GM19438 (cell line): ENCODE data around the gene PDZD11.
A peak's percentile ranks its signal among the peaks of the same experiment; 100 is the strongest.
"Not testable (repeated sequence)": the region's sequence is repeated elsewhere in the genome, so short reads cannot be mapped to it uniquely, and the experiment has no call there.

Experiments used
- ATAC-seq: cut with Tn5 transposase; IDR thresholded peaks from one replicate; pipeline ENCODE4 v1.9.1; 2021; ENCODE audit warnings: low read depth; ENCODE audit not compliant: unreplicated experiment

The PDZD11 gene, protein sequence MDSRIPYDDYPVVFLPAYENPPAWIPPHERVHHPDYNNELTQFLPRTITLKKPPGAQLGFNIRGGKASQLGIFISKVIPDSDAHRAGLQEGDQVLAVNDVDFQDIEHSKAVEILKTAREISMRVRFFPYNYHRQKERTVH

DNA sequence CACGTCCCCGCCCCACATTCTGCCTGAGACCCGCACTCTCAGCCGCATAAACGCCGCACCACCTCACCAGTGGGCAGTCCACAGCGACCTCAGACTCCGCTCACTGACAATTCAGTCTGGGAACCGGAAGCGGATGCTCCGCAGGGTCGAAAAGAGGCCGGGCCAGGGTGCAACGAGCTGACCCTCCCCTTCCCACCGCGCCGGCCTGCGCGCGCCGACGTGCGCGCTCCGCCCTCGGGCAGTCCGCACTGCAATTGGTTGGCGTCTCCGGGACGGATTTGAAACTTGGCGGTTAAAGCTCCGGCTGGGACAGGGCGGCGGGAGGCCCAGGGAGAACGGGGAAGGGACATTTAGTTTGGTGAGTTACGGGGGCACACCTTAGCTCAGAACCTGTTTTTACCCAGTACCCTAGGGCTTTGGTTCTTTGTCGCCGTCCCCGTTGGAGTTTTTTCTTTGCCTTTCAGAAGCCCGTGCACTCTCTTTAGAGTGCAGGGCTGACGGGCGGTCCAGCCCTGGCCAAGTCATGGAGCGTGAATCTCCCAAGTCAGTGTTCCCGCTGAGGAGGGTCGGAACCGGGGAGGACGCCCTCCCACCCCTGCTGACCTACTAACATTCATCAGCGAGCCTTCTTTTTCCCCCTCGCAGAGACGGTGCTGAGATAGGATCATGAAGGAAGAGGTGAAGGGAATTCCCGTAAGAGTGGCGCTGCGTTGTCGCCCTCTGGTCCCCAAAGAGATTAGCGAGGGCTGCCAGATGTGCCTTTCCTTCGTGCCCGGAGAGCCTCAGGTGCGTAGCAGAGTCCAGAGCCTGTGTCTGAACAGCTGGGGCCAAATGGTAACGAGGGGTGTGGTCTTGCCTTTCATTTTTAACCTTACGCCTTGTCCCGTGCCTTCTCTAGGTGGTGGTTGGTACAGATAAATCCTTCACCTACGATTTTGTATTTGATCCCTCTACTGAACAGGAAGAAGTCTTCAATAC, at the start of gene PDZD11, which contains the start of gene KIF4A:
Gene PDZD11, minus strand, starts transcription at position 135 of the 978 bp plus-strand sequence. CDS start 586 bp downstream, outside the sequence.
Gene KIF4A, plus strand, starts transcription at position 312 of the 978 bp plus-strand sequence. Its CDS starts 355 bp downstream, at position 667.
- ATAC-seq, result peak; percentile 95

DNA sequence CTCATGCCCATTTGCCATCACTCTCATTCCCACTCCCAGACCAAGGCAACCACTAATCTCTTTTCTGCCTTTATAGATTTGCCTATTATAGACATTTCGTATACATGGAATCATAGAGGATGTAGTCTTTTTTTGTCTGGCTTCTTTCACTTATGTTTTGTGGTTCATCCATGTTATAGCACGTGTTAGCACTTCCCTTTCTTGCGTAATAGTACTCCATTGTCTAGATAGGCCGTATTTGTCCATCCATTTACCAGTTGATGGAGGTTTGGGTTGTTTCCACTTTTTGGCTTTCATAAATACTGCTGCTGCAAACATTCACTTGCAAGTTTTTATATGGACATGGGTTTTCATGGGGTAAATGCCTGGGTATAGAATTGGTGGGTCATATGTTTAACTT, 48.6 kb upstream of the PDZD11 start:
- no peak for ATAC-seq

DNA sequence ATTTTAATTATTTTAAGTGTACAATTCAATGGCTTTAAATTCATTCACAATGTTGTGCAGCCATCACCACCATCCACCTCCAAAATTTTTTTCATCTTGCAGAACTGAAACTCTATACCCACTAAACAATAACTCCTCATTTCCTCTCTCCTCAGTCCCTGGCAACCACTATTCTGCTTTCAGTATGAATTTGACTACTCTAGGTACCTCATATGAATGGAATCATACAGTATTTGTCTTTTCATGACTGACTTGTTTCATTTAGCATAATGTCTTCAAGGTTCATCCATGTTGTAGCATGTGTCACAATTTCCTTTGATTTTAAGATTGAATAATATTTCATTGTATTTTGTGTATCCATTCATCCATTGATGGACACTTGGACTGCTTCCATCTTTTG, 47.0 kb upstream of the PDZD11 start:
- ATAC-seq, result peak; percentile 100

- no peak for ATAC-seq
Measured at GRCh38 chrX:70332600-70332999, 42.9 kb upstream of the PDZD11 start.

DNA sequence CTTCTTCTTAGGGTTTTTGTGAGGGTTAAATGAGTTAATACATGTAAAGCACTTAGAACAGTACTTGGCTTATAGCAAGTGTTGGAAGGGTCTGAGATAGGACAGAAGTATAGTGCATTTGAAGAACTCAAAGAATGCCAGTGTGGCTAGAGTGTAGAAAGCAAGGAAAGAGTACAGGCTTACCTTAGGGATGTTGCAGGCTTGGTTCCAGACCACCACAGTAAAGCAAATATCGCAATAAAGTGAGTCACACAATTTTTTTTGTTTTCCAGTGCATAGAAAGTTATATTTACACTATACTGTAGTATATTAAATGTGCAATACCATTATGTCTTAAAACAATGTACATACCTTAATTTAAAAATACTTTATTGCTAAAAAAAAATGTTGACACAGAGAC, 41.4 kb upstream of the PDZD11 start:
- no peak for ATAC-seq

DNA sequence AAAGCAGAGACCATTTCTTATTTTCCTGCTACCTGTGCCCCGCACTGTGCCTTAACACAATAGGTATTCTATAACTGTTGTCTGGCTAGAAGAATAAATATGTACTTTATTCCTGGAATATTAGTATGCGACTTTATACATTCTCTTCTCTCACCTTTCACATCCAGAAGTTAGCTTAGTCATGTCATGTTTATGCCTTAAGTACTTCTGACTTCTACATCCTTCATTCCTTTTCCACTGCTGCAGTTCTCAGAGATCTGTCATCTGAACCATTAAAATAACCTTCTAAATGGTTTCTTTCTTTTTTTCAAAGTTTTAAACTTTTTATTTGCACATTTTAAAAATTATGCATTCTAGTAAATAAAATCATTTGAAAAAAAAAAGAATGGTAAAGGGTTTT, 34.6 kb upstream of the PDZD11 start:
- ATAC-seq, result no peak

DNA sequence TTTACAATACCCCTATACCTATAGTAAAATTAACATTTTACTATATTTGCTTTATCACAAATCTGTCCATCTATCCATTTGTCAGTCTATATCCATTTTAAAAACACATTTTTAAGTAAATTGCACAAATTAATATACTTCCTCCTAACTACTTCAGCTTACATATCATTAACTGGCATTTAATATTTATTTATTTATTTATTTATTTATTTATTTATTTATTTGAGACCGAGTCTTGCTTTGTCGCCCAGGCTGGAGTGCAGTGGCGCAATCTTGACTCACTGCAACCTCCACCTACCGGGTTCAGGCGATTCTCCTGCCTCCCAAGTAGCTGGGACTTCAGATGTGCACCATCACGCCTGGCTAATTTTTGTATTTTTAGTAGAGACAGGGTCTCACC, 33.9 kb upstream of the PDZD11 start:
- not testable (repeated sequence) for ATAC-seq

DNA sequence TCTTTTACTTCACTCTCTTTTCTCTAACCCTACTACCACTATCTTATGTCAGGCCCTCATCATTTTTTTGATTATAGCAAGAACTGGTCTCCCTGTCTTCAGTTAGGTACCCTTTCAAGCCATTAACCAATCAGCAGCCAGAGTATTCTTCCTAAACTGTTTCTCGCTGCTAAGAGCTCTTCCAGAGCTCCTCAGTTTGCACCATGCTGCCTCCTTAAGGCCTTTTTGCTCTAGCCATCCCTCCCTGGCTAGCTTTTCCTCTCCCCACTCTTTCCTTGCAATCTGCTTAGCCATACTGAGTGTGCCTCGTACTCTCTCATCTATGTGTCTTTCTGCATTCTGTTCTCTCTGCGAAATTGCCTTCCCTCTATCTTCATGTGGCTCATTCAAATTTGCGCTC, 33.1 kb upstream of the PDZD11 start:
- ATAC-seq, result no peak

DNA sequence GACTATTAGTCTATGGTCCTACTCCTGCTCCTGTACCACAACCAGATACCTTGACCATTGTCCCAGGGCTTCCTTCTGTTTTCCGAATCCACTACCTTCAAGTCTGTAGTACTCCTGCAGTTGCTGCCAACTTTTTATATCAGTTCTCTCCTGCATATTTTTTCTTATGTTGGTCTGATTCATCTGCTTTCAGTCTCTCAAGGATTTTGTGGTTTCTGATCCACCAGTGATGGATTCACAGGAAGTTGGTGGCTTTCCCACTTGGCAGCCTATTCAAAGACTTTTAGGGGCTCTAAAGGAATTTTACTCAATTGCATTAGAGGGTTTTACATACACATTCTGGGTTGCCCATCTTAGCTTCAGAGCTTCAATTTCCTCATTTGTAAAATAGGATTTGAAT, 23.8 kb upstream of the PDZD11 start:
- no peak for ATAC-seq

DNA sequence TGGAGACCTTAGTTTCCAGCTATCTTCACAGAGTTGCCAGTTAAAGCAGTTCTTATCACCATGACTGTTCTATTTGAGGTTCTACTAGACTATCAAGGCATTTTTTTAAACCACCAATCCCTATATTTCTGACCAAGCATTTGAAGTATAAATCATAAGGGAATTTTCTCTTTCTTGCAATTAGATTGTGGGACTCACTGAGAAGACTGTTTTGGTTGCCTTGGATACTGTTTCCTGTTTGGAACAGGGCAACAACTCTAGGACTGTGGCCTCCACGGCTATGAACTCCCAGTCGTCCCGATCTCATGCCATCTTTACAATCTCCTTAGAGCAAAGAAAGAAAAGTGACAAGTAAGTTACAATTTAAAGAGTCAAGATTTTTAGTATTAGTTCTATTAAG, 12.0 kb upstream of the PDZD11 start:
- no peak for ATAC-seq

- no peak for ATAC-seq
Measured at GRCh38 chrX:70293621-70294020, 3.9 kb upstream of the PDZD11 start.

GRCh38 chrX:70292788-70293187, 3.1 kb upstream of the PDZD11 start:
- no peak for ATAC-seq

- no peak for ATAC-seq
Measured at GRCh38 chrX:70289168-70289792, 447 bp downstream of the PDZD11 start.

DNA sequence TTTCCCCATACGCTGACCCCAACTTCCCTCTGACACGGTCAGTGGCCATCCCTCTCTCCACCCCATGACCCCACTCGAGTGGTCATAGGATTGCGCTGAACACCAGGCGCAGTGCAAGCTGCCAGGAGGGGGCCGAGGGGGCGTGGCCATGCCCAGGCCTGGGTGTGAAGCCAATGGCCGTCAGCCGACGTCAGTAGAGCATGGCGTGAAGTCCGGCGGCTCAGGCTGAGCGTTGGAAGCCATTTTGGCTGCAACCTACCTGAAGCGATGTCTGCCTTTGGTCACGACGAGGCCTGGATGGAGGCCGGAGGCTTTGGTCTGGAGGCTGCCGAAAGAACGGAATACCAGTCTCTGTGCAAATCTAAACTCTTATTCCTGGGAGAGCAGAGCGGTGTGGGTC, 7.8 kb downstream of the PDZD11 start, which contains the start of gene RAB41:
Gene RAB41, plus strand, starts transcription at position 222 of the 400 bp plus-strand sequence. Its CDS starts 46 bp downstream, at position 268.
- no peak for ATAC-seq

DNA sequence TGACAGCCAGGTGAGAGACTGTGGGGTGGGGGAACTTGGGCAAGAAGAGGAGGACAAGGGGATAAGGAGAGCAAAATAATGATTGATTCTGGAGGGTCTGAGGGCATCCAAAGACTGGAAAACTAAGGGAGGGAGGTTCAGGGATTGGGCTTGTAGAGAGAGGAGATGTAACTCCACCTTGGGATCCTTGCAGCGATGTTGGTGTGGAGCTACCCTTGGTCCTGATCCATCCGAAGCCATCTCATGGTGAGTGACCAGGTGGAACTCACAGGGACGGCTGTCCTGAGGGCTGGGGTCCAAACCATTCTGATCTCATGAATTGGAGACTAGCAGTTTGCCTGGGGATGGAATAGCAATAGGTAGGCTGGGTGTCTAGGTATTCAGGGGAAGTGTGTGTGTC, 9.2 kb downstream of the PDZD11 start:
- ATAC-seq, result no peak

DNA sequence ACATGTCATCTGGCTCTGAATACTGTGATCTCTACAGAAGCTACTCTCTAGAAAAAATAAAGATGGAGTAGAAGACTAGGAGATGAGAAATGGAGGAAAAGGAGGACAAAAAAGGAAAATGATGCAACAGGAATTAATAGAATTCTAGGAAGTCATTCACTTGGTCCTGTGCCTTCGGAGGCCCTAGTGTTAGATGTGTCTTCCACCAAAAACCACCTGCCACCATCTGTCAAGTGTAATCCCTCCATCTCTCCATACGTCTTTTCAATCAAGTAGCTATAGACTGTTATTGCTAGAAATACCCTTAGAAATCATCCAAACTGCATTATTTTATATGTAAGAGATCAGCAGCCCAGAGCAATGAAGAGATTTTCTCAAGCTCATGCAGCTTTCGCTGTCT, 10.6 kb downstream of the PDZD11 start:
- no peak for ATAC-seq

DNA sequence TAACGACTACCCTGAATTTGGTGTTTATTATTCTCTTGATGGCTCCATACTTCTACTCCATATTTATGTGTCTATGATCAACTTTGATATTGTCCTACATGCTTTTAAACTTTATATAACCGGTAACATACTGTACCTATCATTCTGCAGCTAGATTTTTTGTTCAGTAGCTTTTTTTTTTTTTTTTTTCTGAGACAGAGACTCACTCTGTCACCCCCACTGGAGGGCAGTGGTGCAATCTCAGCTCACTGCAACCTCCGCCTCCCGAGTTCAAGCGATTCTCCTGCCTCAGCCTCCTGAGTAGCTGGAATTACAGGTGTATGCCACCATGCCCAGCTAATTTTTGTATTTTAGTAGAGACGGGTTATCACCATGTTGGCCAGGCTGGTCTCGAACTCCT, 15.7 kb downstream of the PDZD11 start:
- ATAC-seq, result not testable (repeated sequence)

DNA sequence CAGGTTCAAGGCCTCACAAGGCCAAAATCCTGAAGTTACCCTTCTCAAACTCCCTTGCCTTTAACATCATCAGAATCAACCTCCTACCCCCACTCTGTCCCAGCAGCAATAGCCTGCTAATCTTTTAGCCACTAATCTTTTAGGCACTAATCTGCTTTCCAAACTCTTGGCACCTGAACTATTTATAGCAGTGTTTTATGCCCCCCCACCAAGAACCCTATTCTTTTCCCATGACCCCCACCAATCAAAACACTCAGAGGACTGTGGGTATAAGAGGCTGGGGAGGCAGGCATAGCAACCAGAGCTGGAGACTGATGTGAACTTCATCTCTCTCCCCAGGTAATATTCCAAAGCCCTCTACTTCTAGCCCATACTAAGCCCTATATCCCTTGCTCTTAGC, 21.7 kb downstream of the PDZD11 start, which contains the start of gene ARR3:
Gene ARR3, plus strand, starts transcription at position 301 of the 400 bp plus-strand sequence. CDS start 1,052 bp downstream, outside the sequence.
- no peak for ATAC-seq

DNA sequence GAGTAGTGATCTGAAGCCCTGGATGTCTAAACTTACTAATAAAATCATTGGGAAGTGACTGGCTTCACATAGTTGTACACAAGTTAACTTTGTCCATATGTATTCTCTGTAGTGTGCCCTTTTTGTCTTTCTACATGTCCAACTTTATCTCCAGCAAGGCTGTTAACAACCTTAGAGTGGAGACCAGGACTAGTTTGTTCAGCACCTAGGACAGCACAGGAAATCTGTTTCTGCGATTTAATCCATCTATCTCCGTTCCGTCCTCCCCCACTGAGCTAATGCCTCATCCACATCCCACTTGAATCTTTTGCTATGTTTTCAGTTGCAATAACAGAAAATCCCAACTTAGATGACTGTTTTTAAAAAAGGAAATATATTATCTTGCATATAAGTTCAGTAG, 24.9 kb downstream of the PDZD11 start:
- no peak for ATAC-seq

DNA sequence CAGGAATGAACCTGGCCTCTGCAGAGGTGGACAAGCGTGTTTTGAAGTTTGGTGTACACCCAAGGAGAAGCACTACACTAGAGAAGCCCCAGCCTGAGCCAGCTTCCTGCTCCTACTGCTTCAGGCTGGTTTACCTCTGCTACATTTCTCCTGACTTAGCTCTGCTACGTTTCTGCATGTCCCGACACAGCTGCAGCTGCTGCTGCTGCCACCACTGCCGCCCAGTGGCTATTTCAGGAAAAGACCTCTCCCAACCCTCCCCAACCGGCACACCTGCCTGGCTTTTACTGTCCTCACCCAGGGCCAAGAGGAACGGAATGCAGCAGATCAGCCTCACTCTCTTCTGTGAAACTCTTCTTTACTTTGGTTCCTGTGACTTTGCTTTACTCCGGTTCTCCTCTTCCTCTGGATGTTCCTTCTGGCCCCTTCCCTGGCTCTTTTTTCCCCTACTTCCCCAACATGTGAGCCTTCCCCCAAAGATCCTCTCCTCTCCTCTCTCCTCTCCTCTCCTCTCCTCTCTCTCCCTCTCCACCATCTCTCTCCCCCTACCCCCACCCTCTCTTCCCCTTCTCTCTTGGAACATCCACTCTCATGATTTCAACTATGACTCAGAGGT, 26.7 kb downstream of the PDZD11 start:
- peak; percentile 81 for ATAC-seq

GRCh38 chrX:70260104-70260503, 29.6 kb downstream of the PDZD11 start, which contains the start of gene P2RY4:
P2RY4 (minus strand) TSS chrX:70260204; CDS start chrX:70259624, 580 bp downstream.
- no peak for ATAC-seq
